SHP77 treated with DMSO at 0.1 percent for 48 hours (cell line): ENCODE results near the gene KASH5.
"Not testable (repeated sequence)": the region's sequence is repeated elsewhere in the genome, so short reads cannot be mapped to it uniquely, and the experiment has no call there.

Experiments used
- DNase-seq: peaks from one replicate; lab custom pipeline; 2025; lab: John Stamatoyannopoulos, UW

The KASH5 gene

DNA sequence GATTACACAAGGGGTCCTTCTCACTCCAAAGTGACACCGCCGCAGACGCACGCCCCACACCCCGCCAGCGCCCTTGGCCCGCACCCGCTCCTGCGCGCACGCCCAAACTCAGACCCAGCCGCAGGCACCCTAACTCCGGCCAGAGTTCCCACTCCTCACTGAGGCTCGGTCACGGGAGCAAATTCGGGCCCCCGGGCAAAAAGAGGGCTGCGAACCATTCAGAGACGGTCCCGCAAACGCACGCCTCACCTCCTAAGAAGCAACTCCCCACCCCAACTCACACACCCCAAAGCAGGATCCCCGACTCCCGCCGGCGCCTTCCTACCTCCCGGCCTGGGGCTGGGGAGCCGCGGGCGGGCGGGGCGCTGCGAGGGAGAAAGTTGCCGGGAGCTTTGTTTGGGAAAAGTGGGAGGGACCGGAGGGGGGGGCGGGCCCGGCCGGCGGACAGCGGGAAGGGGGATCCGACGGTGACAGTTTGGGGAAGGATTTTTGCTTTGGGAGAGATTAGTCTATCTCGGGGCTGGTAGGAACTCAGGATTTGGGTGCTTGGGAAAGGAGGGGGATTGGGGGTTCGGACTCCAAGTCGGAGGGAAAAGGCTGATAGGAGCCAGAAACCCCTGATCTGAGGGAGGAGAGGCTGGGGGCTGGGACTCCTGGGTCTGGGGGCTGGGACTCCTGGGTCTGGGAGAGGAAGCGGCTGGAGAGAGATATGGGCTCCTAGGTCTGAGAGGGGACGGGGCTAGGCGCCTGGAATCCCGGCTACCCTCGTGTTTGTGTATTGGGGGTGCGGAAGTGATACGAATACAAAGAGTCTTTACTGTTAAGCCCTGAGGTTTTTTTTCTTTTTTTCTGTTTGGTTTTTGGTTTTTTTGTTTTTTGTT, 25.8 kb upstream of the KASH5 start, which contains the start of gene TEAD2:
Gene TEAD2, minus strand, starts transcription at position 369 of the 881 bp plus-strand sequence. CDS start 2,341 bp downstream, outside the sequence.
- DNase-seq: no peak

DNA sequence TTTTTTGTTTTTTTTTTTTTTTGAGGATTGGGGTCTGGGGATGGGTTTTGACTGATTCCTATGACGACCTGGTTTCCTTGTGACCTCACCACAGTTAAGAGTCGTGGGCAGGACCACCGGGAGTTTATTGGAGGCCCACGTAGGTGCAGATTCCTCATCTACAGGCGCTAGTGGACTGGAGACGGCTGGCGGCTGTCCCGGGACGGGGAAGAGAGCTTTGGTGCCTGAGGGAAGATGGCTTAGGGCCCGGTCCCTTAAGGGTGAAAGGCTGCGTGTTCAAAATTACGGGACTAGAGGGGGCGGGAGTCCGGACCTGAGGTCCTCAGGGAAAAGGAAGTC, 25.2 kb upstream of the KASH5 start:
- DNase-seq: no peak

DNA sequence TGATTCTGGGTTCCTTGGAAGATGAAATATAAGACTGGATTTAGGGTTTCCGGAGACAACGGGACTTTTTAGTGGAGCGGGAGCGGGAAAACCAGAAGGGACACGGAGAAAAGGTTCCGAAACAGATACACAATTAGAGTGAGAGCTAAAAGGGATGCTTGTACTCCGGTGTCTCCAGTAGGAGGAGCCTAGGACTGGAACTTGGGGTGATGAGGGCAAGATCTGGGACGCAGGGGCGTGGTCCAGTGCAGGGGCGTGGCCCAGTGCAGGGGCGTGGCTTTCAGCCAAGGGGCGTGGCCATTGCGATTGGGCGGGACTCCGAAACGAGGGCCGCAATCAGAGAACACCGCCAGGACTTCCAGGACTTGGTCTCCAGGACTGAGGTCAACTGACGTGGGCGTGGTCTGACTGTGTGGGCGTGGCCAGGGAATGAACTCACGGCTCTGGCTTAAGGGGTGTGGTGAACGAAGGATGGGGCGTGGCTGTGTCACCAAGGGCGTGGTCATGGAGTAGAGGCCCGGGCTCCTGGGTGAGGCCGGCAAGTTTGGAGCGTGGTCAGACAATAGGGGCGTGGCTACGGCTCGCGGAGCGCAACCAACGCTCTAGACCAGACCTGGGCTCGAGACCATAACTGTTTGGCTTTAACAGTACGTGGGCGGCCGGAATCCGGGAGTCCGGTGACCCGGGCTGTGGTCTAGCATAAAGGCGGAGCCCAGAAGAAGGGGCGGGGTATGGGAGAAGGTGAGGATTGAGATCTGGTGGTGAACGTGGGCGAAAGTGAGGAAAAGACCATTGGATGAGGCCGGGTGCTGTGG, 24.6 kb upstream of the KASH5 start, which contains the start of gene DKKL1:
Gene DKKL1, plus strand, starts transcription at position 610 of the 815 bp plus-strand sequence. Its CDS starts 122 bp downstream, at position 732.
- no peak for DNase-seq

DNA sequence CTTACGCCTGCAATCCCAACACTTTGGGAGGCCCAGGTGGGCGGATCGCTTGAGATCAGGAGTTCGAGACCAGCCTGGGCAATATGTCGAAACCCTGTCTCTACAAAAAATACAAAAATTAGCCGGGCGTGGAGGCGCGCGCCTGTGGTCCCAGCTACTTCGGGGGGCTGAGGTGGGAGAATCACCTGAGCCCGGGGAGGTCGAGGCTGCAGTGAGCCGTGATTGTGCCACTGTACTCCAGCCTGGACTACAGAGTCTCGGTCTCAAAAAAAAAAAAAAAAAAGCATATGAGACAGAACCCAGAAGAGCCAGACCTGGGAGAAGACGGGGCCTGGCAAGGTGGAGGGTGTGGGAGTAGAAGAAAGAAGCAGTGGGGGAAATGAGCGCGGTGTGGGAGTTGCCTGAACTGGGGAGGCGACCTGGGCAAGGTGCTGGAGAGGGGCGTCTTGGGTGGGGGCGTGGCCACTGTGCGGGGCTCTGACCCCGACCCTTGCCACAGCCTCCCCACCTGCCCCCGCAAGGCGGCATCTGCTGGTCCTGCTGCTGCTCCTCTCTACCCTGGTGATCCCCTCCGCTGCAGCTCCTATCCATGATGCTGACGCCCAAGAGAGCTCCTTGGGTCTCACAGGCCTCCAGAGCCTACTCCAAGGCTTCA, 23.8 kb upstream of the KASH5 start:
- no peak for DNase-seq

DNA sequence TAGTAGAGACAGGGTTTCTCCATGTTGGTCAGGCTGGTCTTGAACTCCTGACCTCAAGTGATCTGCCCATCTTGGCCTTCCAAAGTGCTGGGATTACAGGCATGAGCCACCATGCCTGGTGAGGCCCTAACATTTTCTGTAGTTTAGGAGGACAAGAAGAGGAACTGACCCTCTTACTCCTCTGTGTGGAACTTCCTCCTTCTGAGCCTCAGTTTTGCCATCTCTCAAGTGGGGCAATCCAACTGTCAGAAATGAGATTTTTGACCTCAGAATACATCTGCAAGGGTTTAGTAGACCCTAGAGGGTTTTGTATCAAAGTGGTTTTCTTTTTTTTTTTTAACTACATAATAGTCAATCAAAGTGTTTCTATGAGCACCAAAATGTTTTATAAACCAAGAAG, 21.9 kb upstream of the KASH5 start:
- no peak for DNase-seq

DNA sequence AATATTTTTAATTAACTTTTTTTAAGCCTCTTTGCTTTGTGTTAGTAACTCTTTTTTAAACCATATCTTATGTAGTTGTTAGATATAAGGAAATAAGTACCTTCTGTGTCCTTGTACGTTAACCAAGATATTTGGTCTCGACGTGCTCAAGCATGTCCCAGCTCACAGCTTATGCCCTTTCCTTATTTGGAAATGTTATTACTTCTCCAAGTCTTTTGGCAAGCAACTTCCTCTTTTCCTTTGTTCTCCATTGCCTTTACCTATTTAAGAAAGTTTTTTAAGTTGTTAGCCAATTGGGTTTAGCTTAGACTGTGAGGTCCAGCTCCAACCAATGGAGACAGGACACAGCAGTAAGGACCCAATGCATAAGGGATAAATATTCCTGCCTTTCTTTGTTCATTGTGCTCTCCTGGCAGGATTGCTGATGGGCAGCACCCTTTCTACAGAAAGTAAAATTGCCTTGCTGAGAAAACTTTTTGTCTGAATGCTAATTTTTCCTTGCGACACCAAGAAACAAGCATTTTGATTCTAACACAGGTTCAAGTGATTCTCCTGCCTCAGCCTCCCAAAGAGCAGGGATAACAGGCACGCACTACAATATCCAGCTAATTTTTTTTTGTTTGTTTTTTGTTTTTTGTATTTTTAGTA, 19.2 kb upstream of the KASH5 start:
- no peak for DNase-seq

DNA sequence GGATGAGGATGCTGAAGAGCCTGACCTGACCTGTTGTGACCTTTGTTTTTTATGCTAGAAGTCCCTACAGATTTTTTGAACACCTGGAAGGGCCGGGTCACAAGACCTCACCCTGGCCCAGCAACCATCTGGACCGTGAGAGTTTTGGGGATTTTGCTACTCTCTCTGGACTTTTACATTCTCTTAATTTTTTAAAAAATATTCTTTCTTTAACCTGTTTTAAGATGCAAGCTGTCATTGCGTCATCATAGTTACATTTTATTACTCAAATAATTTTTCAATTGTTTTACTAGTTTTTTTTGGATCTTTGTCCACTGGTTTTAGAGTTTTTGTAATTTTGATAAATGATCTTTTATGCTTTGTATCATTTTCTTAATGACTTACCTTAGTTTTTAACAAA, 16.9 kb upstream of the KASH5 start:
- no peak for DNase-seq

DNA sequence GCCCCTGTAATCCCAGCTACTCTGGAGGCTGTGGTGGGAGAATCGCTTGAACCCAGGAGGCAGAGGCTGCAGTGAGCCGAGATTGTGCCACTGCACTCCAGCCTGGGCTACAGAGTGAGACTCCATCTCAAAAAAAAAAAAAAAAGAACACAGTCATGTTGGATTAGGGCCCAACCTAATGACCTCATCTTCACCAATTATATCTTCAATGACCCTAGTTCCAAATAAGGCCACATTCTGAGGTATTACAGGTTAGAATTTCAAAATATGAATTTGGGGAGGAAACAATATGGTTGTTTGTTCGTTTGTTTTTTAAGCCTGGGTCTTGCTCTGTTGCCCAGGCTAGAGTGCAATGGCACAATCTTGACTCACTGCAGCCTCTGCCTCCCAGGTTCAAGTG, 14.9 kb upstream of the KASH5 start:
- not testable (repeated sequence) for DNase-seq

DNA sequence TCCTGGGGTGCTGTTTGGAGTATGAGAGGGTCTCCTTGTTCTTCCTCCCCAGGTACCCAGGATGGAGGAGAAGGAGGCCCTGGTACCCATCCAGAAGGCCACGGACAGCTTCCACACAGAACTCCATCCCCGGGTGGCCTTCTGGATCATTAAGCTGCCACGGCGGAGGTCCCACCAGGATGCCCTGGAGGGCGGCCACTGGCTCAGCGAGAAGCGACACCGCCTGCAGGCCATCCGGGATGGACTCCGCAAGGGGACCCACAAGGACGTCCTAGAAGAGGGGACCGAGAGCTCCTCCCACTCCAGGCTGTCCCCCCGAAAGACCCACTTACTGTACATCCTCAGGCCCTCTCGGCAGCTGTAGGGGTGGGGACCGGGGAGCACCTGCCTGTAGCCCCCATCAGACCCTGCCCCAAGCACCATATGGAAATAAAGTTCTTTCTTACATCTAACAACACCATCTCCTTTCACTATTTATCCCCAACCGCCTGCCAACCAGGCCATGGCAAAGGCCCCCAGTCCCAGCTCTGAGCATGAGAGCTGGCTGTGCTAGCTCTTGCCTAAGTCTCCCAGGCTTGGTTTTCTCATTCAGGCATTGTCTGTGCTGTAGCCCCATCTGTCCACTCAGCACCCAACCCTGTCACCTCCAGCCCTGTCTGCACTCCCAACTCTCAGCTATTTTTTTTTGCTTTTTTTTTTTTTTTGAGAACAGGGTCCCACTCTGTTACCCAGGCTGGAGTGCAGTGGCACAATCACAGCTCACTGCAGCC, 13.2 kb upstream of the KASH5 start:
- no peak for DNase-seq

DNA sequence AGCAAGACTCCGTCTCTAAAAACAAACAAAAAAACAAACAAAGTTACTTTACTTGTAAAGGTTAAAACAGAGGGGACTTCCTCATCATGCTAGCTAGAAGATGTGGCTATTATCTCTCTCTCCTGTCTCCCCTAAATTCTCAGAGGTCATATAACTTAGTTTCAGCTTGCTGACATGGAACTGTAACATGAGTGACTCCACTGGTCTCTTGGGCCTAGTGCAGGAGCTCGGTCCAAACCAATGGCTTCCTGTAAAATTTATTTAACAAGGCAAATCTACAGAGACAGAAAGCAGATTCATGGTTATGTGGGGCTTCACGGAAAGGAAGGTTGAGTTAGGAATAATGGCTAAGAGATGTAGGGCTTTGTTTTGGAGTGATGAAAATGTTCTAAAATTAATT, 9.5 kb upstream of the KASH5 start:
- DNase-seq: no peak

DNA sequence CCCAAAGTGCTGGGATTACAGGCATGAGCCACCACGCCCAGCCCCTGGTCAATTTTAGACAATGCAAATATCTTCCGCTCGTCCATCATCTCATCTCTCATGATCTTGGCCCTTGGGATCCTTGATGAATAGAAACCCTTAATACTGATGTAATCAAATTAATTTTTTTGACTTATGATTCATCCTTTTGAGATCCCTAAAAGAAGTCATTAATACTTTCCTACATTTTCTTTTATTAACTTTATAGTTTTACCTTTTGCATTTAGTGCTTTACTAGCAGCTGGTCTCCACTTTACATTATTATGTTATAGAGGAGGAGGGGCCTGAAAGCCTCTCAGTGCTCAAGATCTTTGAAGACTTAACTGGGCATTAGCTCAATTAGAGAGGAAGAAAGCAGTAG, 7.7 kb upstream of the KASH5 start:
- no peak for DNase-seq

DNA sequence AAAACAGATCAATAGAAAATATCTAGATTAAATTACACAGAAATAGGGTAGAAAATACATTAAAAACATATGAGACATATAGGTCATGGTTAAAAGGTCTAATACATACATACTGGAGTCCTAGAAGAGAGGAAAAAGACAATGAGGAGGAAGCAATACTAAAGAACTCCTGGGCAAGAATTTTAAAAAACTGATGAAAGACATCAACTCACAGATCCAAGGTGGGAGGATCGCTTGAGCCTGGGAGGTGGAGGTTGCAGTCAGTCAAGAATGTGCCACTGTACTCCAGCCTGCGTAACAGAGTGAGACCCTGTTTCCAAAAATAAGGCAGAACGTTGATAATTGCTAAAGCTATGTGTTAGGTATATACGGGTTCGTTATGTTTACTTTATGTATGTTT, 5.4 kb upstream of the KASH5 start:
- DNase-seq: no peak

DNA sequence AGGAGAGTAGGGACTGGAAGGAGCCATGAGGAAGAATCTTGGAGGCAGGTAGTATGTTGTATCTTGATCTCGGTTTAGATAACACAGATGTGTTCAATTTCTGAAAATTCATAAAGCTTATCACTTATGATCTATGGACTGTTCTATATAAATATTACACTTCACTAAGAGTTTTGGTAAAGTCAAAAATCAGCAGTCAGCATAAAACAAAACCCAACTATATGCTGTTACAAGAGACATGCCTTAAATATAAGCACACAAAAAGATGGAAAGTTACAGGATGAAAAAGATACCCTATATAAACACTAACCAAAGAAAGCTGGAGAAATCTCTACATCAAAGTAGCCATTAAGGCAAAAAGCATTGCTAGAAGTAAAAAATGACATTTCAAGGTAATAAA, 4.5 kb upstream of the KASH5 start:
- DNase-seq: no peak

DNA sequence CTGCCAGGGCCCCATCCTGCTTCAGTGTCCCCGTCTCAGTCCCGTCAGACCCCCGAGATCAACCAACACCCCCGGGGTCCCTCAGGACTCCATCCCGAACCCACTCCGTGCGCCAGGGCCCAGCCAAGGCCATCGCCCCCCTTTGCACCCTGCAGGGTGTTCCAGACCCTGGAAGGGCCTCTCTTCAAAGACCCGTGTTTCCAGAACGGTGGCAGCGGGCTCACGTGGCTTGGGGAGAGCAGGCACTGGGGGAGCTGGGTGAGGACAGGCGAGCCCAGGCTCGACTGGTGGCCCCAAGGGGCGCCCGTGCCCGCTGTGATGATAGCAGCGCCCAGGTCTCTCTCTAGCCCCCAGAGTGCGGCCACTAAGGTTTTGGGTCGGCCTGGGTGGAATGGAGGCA, 1.4 kb downstream of the KASH5 start:
- no peak for DNase-seq

DNA sequence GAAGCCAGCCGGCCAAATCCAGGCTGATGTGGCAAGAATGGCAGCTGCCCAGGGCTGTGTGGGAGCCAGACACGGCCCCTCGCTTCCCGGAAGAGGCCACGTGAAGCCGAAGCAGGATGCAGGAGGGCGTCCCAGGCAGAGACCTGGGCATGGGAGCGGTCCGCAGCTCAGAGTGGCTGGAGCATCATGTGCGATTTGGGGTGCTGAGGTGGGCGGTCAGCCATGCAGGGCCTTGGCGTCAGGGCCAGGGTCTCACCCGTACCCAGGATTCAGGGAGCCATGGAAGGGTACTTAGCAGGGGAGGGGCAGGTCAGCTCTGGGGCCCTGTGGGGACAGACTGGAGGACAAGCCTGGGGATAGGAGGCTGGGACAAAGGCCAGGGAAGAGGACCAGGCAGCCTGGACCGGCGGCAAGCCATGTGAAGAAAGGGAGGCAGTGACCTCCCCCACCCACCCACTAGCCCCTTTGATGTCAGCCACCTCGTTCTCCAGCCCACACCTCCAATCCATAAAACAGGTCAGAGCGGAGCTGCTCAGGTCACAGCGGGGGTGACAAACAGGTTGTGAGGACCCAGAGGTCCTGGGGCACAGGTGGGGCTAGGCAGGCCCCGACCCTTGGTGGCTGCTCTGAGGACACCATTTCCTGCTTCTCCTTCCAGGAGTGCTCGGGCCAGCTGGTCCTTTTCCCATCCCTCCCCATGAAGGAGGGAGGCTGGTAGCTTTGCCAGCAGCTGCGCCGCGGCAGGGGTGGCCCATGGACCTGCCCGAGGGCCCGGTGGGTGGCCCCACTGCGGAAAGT, 2.3 kb downstream of the KASH5 start:
- no peak for DNase-seq

DNA sequence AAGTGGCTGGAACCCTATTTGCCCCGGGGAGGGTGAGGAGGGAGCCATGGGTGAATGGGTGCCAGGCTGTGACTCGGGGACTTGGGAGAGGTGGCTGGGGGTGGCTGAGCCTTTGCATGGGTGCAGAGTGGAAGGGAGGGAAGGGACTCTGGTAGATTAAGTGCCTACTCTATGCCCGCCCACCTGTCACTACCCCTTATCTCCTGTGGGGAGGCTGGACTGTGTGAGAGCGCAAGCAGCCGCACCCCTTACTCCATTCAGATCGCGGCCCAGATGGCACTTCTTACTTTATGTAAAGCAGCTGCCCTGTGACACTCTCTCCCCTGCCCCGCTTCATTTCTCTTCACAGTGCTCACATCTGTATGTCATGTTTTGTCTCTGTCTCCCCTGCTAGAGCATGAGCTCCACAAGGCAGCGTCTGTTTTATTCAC, 2.9 kb downstream of the KASH5 start:
- DNase-seq: no peak

DNA sequence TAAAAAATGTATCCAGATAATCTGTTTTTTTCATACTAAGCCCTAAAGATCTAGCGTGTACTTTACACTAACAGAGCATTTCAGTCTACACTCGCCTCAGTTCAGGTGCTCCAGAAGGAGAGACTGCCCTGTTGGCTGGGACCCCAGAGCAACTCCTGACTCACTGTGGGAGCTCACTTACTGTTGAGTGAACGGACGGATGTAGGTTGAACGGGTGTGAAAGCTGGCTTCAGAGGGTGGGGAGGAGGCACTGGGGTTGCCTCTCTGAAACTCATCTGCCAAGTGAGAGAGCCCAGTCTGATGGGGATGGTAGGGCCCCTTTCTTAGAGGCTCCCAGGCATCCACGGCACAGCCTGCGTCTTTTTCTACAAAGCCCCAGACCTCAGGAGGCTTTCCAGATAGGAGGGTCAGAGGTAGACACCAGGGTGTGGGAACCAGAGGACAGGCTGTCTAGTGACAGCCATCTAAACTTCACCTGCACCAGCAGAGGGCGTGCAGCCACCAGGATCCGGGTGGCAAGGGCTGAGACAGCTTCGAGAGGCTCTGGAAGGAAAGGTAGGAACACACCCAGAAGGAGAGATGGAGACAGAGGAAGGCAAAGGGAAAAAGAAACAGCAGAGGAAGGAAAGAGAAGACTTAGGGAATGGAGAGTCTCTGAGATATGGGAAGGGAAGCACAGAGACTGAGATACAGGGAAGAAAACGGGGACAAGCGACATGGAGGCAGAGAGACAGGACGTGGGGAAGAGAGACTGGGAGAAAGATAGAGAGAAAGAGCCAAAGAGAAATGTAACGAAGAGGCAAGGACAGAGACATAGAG, 3.7 kb downstream of the KASH5 start:
- peak; percentile 61 for DNase-seq

DNA sequence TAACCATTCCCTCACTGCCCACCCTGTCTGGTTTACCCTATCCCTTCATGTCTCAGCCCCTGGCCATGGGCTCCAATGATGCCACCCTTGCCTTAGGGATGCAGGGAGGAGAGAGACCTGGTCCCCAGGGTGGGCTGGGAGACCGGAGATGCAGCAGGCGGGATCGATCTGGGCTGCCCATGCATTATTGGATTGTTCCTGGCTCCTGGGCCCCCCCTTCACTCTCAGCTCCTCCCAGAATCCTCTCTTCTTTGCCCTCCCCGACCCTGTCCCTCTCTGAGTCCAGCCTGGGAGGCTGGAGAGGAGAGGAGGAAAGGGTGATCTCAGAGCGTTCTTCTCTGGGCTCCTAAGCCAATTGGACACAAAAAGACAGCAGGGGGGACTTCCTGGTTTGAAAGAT, 5.8 kb downstream of the KASH5 start:
- no peak for DNase-seq

DNA sequence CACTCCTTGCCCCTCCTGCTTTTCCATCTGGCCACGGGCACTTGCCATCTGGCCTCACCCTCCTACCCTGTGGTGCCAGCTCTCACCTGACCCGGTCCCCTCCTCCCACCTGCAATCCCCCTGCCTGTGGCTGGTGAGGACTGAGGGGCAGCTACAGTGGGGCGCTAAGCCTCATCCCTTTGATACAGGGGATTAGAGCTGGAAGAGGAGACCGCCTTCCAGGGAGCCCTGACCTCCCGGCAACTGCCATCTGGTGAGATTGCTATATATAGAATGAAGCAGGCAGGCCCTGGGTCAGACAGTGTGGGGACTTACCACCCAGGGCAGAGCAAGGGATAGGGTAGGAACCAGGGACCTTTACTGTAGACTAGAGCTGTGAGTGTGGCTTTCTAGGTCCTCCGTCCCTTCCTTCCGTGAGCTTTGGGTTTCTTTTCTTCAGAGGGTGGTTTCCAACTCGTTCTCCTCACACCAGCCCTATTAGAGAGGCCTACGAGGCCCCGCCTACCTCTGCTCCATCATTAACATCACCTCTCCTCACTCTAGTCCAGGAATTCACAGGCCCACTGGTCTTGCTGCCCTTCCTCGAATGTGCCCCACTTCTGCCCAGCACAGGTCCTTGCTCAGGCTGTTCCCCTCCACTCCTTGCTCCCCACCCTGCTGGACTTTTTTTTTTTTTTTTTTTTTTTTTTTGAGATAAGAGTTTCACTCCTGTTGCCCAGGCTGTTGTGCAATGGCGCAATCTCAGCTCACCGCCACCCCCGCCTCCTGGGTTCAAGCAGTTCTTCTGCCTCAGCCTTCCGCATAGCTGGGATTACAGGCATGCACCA, 7.7 kb downstream of the KASH5 start:
- no peak for DNase-seq
